NCI-H1092 (cell line): ENCODE results near the gene AFTPH.

Experiments
- DNase-seq: peaks from one replicate; lab custom pipeline; 2025; lab: John Stamatoyannopoulos, UW

The AFTPH gene

DNA sequence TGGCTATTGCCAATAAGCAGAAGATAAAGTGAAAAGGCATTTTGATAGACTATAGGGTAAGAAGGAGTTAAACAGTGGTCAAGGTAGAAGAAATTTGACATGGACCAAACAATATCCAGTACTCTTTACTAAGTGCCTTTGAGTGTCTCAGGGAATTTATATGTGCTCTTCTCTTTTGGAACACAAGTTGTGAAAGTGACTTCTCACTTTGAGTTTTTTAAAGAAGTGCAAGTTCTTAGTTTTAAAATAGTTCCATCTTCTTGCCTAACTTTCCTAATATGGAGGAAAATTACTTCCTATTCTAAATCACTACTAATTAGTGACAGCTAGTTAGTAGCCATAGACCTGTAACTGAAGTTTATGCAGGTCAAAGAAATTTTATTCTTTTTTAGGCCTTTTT lies 63.4 kb downstream of the AFTPH start:
- DNase-seq: no peak

- no peak for DNase-seq
These were observed 67.1 kb downstream of the AFTPH start for GRCh38 chr2:64591188-64591587.

DNA sequence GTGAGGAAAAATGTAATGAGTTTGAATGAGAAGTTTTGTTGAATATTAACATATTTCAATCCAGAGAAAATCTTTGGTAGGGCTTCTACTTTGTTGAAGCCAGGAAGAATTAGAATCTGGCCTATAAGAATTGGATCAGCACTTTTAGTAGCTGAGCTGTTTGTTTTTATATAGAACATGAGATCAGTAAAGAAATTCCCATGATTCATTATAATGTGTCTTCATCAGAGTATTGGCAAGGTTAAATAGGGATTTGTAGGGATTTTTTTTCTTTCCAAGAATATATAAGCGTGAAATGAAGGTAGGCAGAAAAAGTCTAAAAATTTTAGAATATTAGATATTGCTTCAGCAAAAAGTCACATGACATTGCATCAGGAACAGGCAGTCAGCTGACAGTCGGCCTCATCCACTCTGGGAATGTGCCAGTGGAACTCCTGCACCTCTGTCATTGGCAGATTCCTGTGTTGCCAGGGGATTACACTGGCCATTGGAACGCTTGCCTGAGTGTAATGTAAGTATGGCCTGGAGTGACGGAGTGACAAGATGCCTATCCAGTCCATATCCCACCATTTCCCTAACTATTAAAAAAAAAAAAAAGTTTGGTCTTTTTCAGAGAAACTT lies 69.0 kb downstream of the AFTPH start:
- DNase-seq: no peak

DNA sequence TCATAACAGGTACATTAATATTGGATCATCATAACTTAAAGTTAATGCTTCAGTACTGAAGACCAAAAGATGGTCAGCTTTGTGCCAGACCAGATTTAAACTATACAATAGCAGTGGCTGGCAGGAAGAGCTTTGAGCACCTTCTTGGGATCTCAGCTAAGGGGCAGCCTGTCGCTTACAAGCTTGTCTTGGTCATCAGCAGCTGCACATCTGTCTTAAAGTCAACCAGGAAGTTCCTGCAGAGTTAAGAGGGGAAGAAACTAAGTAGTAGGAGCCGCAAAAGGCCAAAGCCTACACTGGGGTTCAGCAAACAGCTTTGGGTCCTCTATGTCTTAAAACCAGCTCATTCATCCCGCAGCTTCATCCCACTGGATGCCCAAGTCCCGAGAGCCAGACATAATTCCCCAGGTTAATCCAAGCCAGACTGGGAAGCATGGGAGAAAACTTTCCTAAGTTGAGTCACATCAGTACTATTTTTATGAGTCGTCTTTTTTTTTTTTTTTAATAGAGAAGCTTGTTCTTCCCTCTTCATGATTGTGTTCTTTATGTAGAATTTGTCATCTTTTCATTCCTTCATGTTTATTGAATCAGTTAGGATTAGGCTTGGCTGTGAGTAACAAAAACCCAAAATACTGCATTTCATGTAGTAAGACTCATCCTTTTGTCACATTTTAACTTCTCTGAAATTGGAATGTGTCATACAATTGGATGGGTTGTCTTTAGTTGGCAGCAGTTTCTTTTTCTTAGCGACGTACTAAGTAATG lies 70.3 kb downstream of the AFTPH start:
- DNase-seq: no peak

DNA sequence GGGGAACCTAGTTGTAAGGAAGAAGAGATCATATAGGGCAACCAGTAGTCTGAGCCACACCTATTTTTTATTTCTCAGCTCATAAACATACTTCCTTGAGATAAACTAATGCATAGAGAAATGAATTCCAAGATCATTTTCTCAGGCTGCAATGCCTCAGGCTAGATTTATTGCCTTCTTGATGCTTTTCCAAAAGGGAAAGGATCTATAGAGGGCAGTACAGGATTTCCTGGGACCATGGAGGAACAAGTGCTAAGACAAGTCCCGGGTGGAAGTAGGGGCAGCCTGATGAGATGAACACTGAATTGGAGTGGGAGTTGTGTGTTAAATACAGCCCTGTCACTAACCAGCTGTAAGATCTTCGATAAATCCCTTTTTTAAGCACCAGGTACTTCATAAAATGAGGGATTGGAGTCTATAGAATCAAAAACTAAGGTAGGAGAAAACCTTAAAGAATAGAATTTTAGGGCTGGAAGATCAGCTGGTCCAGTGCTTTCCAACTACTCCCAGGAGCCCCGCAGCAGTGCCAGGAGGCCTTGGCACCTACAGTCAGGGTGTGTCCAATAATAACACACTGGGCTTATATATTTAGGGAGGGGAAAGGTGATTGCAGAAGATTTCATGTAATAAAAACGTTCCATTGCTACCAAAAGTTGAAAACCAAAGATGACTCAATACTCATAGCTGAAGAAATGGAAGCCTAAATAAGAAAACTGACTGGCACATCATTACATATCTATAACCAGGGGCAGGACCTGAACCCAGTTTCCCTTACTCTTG lies 71.5 kb downstream of the AFTPH start:
- no peak for DNase-seq

- no peak for DNase-seq
These were observed 74.1 kb downstream of the AFTPH start for GRCh38 chr2:64598226-64598625.

GRCh38 chr2:64599469-64599868 lies 75.3 kb downstream of the AFTPH start:
- DNase-seq: no peak

DNA sequence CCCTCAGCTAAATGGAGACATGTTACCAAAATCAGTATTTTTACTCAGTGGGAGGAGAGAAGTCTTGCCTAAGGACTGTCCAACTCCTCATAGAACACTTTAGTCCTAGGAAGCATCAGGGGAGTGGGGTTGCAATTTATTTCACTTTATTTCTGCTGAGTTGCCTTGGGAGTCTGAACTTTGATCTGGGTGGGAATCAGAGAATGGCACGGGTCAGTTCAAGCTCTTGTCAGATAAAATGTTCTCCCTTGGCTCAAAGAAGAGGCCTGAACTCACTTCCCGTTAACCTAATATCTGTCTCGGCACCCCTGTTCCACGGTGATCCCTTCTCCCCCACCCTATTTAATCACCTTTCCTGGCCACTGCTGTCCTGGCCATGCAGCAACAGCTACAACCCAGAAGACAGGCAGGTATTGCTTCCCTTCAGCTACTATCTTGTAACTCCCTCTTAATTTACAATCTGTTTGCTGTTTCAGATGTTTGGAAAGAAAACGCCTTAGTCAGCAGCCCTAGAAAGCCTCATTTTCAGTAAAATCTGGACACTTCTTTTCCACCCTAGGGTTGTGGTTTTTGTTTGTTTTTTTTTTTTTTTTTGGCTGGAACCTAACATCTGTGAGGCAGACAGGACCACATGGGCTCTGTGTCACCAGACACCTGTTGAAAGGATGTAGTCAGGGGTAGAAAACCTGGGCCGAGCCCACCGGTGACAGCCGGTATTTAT lies 77.1 kb downstream of the AFTPH start:
- no peak for DNase-seq

DNA sequence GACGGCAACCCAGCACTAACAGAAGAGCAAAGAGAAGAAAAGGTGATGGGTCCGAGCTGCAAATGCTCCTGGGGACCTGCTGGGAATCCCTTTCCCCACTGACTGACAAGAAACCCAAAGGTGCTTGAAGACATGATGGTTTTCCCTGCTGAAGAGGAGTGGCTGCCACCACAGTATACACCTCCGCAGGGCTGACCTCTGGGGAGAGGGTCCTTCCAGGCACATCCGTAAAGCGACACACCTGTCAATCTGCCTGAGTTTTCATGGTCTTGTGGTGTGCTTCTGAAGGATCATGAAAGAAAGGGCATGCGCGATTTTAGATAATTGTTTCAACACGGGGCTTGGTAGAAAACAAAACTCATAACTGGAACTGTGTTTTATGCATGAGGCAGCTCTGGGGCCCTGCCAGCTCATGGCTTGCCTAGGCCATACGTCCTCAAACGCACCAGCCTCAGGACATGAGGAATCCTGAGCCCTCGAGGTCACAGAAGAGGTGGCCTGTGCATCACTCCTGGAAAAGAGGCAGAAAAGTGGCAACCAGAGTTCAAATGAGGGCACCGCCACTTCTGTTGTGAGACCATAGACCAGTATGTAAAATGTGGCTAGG lies 77.8 kb downstream of the AFTPH start:
- DNase-seq: no peak

GRCh38 chr2:64602436-64602835 lies 78.3 kb downstream of the AFTPH start:
- no peak for DNase-seq

DNA sequence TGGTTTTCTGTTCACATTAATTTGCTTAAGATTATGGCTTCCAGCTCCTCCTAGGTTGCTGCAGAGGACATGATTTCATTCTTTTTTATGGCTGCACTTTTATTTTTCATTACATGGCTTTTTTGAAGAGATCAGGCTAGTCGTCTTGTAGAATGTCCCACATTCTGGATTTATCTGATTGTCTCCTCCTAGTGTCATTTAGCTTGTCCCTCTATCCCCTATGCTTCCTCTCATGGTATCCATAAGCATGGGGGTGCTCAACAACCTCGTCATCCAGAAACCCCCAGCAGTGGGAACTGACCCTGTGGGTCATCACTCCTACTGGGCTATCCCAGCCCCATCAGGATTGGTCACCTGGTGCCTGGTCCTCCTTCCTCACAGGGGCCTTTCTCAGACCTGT lies 80.0 kb downstream of the AFTPH start:
- no peak for DNase-seq

- no peak for DNase-seq
These were observed 80.9 kb downstream of the AFTPH start for GRCh38 chr2:64605026-64605471.

GRCh38 chr2:64605991-64606478 lies 81.9 kb downstream of the AFTPH start:
- no peak for DNase-seq

GRCh38 chr2:64606479-64607363 lies 82.6 kb downstream of the AFTPH start:
- DNase-seq: no peak

GRCh38 chr2:64607381-64608304 lies 83.5 kb downstream of the AFTPH start:
- no peak for DNase-seq

GRCh38 chr2:64608867-64609226 lies 84.7 kb downstream of the AFTPH start:
- no peak for DNase-seq

- DNase-seq: no peak
These were observed 85.3 kb downstream of the AFTPH start for GRCh38 chr2:64609227-64609941.

DNA sequence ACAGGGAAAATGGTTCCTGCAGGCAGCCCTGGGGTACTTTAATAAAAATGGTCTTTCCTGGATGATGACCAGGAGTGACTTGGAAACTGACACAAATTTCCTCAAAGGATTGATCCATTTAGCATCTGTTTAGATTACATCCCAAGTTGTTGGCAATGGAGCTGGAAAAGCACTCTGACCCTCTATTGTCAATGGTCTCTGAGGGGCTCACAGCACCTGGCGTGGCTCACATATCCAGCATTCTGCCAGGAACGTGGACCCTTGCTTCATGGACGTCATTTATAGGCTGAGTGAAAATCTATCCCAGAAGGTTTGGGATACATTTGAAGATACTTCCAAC lies 85.8 kb downstream of the AFTPH start:
- DNase-seq: peak; percentile 27

- DNase-seq: no peak
These were observed 86.3 kb downstream of the AFTPH start for GRCh38 chr2:64610316-64610855.
